Endothelial cell of umbilical vein (primary cell): Measurements from ENCODE around the gene SYNJ1.
"Not testable (repeated sequence)": the region's sequence is repeated elsewhere in the genome, so short reads cannot be mapped to it uniquely, and the experiment has no call there.

Experiments
- CTCF ChIP-seq, 2 donors: IDR thresholded peaks; 1 replicate in 1 of 2; 2 replicates in 1 of 2; pipeline ENCODE4 v1.5.1; 2011; ENCODE audit warnings: low read length in 2 of 2, mild to moderate bottlenecking in 2 of 2, moderate library complexity in 2 of 2, control low read depth in 1 of 2, inconsistent platforms in 1 of 2, low read depth in 1 of 2; ENCODE audit not compliant: insufficient read depth in 1 of 2; ENCODE audit errors: extremely low read depth in 1 of 2
- EZH2 ChIP-seq: IDR thresholded peaks from 2 replicates; pipeline ENCODE4 v1.6.1; 2012; ENCODE audit warnings: borderline replicate concordance, low read depth, mild to moderate bottlenecking, moderate library complexity, low read length, inconsistent platforms; ENCODE audit not compliant: severe bottlenecking
- GATA2 ChIP-seq: IDR thresholded peaks from 2 replicates; pipeline ENCODE4 v1.7.0; 2011; ENCODE audit warnings: low read depth, mild to moderate bottlenecking, moderate library complexity, mixed read lengths, low read length; ENCODE audit not compliant: insufficient read length, insufficient read depth
- JUN ChIP-seq: IDR thresholded peaks from 2 replicates; pipeline ENCODE4 v1.6.1; 2011; ENCODE audit warnings: borderline replicate concordance, low read depth; ENCODE audit not compliant: insufficient read length, insufficient read depth
- POLR2A ChIP-seq: IDR thresholded peaks from 2 replicates; pipeline ENCODE4 v1.6.1; 2012; ENCODE audit warnings: low read depth, mild to moderate bottlenecking, control low read depth, low read length

- not testable (repeated sequence) for TF ChIP-seq POLR2A; GATA2; CTCF (IDR thresholded peaks at IDR 0.05; ENCODE audit: extremely low read depth in 1 of 2, insufficient read depth in 1 of 2, low read depth in 1 of 2, low read length in 2 of 2); JUN; EZH2
Observed at GRCh38 chr21:32661026-32661782, 66.6 kb downstream of the SYNJ1 start.
